GM08714 (cell line): ENCODE measurements around the gene CDH23.

Experiments
- H3K4me3 ChIP-seq: fragments of 200-500 bp; sonication (Bioruptor generic); 2 replicates; pipeline ENCODE4 v1.5.1; 2014; ENCODE audit warnings: mild to moderate bottlenecking, low read length, inconsistent platforms
- ZNF274 ChIP-seq: IDR thresholded peaks from 2 replicates; pipeline ENCODE4 v1.6.1; 2012; ENCODE audit warnings: mild to moderate bottlenecking, low read depth, low read length

CDH23 gene

DNA sequence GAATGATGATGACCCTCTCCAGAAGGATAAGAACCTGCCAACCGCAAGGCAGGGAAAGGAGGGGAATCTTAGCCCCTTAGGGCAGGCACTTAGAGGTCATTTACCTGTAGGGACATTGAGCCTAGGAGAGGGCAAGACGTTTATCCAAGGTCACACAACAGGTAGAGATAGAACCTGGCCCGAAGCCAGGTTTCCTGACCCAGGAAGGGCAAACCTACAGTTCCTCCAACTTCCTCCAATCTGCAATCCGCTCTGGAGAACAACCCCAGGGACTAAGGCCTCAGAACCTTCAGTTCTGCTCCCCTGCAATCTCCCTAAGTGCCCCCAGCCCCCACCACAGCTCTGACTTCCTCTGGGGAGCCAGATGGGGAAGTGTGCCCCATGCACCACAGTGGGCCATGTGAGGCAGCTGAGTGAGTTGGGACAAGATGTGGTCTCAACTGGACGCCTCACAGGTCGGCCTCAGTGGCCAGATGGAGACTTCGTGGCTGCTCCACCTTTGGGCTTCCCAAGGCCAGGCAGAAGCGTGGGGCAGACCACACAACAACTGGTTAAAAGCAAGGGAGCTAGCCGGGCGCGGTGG lies 455.7 kb downstream of the CDH23 start:
- TF ChIP-seq ZNF274 = no peak
- H3K4me3 ChIP-seq = no peak overlapping the region

GRCh38 chr10:71854031-71854430 lies 457.3 kb downstream of the CDH23 start:
- TF ChIP-seq ZNF274 = no peak
- H3K4me3 ChIP-seq = no peak overlapping the region

DNA sequence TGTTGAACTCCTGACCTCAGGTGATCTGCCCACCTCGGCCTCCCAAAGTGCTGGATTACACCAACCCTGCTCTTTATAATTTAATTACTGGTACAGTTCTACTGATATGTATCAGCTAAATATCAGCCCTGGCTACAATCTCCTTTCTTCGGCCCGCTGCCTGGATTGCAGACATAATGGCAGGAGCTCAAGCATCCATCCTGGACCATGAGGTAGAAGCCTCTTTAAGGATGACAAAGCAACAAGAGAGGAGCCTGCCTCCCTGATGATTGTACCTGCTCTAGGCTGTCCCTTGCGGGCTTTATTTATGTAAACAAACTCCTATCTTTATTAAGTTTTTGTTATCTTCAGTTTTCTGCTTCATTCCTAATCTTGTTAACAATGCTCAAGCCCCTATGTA lies 459.9 kb downstream of the CDH23 start:
- no peak overlapping the region for H3K4me3 ChIP-seq
- no peak for TF ChIP-seq ZNF274

DNA sequence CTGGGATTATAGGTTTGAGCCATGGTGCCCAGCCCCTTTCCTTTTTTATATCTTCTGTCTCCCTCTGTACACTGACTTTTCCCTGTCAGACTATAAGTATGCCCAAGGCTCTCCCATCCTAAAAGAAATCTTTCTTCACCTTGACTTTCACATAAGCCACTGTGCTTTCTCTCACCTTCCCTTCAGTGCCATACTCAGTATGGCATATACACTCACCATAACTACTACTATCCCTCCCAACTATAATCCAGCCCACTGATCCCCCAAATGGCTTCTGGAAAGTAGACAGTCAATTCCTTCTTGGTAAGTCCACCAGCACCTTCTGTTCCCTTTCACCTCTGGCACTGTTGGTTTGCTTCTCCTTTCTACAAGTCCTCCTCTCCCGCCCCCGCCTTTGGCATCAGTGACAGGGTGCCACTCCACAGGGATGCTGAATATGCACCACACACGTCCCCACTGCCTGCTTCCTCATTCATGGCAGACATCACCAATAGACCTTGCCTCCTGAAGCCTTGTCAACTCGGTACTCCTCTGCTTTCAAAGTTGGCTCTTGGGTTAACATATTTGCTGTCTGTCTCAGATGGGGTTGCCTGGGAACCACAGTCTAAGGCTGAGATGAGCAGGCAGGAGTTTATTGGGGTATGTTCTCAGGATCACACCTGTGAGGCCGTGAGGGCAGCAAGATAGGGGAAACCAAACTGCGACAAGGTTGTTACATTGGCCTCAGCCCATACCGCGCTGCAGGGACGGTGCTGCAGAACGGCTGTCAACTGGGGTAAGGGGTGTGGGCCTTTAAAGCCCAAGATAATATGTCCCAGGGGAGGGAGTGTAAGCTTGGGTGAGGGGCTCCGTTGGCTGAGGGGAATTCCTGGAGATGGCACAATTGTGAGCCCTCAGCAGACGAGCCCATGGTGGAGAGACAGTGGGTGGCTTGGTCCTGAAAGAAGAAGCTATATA lies 461.5 kb downstream of the CDH23 start:
- TF ChIP-seq ZNF274 = no peak
- no peak overlapping the region for H3K4me3 ChIP-seq

DNA sequence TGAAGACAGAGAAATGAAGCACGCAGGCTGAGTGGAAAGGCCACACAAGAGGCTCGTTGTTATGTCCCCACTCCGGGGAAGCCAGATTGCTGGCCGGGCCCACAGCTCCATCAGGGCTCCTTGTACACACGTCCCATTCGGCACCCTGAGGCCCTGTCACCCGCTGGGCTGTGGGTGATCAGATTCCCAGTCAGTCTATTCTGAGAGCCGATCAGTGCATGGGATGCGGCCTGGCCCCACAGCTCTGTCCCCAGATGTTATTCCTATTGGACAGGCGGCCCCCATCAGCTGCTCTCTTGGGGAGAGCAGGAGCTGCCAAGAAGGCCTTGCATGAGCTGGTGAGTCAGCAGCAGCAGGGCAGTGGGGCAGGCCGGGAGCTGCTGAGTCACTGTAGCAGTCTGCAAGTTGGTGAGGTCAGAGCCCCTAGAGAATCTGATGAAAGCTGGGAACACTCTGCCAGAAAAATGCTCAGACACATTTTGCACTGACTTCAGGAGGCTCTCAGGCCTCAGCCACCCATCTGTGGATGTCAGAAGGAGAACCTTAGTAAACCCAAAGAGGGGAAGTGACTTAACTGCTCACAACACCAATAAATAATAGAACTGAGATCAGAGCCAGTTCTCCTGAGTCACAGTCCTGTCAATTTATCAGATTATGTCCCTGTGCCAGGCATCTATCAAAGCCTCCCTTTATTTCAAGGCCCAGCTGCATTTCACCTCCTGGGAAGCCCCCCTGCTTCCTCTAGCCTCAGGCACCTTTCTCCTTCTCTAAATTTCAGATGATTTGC lies 463.7 kb downstream of the CDH23 start:
- TF ChIP-seq ZNF274 = no peak
- no peak overlapping the region for H3K4me3 ChIP-seq

DNA sequence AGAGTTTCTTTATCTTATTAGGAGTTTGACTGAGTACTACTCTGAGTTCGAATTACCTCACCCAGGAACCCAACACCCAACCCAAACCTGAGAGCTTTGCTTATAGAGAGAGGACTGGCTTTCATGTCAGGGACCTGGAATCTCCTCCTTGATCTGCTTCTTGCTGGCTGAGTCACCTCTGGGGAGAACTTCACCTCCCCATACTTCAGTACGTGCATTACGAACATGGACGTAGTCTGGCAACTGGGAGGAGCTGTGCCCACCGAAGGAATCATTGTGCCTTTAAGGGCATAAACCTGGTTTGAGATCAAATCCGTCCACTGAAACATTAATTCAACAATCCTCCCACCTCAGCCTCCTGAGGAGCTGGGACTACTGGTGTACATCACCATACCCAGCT lies 466.5 kb downstream of the CDH23 start:
- no peak for TF ChIP-seq ZNF274
- H3K4me3 ChIP-seq = no peak overlapping the region

GRCh38 chr10:71864911-71865361 lies 468.2 kb downstream of the CDH23 start:
- TF ChIP-seq ZNF274 = no peak
- no peak overlapping the region for H3K4me3 ChIP-seq
